GM18505 (cell line): ENCODE data around the gene MECR.

ENCODE experiments used
- ATAC-seq: cut with Tn5 transposase; IDR thresholded peaks from one replicate; pipeline ENCODE4 v1.9.1; 2021; ENCODE audit not compliant: unreplicated experiment
- POLR2A ChIP-seq: IDR thresholded peaks from 4 replicates; pipeline ENCODE4 v1.6.1; 2011; ENCODE audit warnings: borderline replicate concordance; ENCODE audit not compliant: insufficient read depth, insufficient read length; ENCODE audit errors: extremely low read depth

MECR gene, protein sequence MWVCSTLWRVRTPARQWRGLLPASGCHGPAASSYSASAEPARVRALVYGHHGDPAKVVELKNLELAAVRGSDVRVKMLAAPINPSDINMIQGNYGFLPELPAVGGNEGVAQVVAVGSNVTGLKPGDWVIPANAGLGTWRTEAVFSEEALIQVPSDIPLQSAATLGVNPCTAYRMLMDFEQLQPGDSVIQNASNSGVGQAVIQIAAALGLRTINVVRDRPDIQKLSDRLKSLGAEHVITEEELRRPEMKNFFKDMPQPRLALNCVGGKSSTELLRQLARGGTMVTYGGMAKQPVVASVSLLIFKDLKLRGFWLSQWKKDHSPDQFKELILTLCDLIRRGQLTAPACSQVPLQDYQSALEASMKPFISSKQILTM

GRCh38 chr1:29230553-29231378 lies at the start of gene MECR:
MECR (minus strand) TSS chr1:29230934; CDS start chr1:29230906, 28 bp downstream.
- peak; percentile 94 for ATAC-seq
- peak; percentile 86 for TF ChIP-seq POLR2A

- no peak for TF ChIP-seq POLR2A
- ATAC-seq, result no peak
Observed at GRCh38 chr1:29279951-29280391, 49.2 kb upstream of the MECR start.

GRCh38 chr1:29279406-29279805 lies 48.7 kb upstream of the MECR start:
- no peak for TF ChIP-seq POLR2A
- no peak for ATAC-seq

DNA sequence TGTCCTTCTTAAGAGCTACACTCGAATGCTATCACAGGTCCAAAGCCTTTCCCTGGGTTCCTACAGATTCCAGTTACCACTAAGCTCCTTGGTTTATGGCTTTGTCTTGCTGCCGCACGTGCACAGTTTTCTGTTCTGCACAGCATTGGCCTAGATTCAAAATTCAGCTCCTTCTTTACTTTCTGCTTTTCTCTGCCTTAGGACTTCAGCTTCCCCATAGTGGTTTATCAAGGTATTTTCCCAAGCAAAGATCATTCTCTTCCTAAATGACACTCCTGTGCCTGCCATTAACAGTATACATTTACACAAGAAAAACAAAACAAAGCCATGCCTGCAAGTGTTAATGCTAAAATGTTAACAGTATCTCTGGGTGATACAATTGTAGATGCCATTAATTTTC lies 47.4 kb upstream of the MECR start:
- TF ChIP-seq POLR2A, result no peak
- ATAC-seq, result no peak

- ATAC-seq, result no peak
- TF ChIP-seq POLR2A, result no peak
Observed at GRCh38 chr1:29275435-29275834, 44.7 kb upstream of the MECR start.

DNA sequence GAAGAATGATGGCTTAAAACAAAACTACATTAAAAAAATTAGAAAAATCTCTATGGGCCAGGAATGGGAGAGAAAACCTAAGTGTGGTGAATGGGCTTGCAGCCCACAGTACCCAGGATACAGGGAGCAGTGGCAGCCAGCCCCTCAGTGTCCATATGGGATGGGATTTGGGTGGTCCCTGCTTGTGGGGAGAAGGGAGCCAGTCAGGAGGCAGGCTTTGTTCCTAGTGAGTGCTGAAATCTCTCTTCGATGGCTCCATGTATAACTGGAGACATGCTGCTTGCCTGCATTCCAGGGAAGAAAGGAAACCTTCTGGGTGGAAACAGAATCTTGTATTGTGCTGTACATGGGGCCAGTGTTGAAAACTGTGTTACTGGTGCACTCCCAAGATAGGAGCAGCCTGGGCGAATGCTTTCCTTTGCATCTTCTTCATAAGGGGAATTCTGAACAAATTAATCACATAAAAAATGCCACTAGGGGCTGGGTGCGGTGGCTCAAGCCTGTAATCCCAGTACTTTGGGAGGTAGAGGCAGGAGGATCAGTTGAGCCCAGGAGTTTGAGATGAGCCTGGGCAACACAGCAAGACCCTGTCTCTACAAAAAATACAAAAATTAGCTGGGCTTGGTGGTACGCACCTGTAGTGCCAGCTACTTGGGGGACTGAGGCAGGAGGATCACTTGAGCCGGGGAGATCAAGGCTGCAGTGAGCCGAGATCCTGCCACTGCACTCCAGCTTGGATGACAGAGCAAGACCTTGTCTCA lies 41.6 kb upstream of the MECR start:
- no peak for TF ChIP-seq POLR2A
- ATAC-seq, result no peak

GRCh38 chr1:29271724-29272123 lies 41.0 kb upstream of the MECR start:
- no peak for TF ChIP-seq POLR2A
- no peak for ATAC-seq

- no peak for ATAC-seq
- no peak for TF ChIP-seq POLR2A
Observed at GRCh38 chr1:29270929-29271521, 40.3 kb upstream of the MECR start.

GRCh38 chr1:29269382-29269781 lies 38.6 kb upstream of the MECR start:
- no peak for ATAC-seq
- TF ChIP-seq POLR2A, result no peak

- TF ChIP-seq POLR2A, result no peak
- no peak for ATAC-seq
Observed at GRCh38 chr1:29267321-29268070, 36.8 kb upstream of the MECR start.

DNA sequence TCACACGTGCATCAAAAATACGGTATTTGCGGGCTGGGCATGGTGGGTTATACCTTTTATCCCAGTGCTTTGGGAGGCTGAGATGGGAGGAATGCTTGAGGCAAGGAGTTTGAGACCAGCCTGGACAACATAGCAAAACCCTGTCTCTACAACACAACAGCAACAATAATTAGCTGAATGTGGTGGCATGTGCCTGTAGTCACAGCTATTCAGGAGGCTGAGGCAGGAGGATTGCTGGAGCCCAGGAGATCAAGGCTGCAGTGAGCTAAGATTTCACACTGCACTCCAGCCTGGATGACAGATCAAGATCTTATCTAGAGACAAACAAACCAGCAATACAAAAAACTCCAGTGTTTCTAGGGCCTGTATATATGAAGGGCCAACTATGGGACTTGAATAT lies 36.2 kb upstream of the MECR start:
- TF ChIP-seq POLR2A, result no peak
- ATAC-seq, result no peak

- no peak for ATAC-seq
- TF ChIP-seq POLR2A, result no peak
Observed at GRCh38 chr1:29264773-29265389, 34.1 kb upstream of the MECR start.

DNA sequence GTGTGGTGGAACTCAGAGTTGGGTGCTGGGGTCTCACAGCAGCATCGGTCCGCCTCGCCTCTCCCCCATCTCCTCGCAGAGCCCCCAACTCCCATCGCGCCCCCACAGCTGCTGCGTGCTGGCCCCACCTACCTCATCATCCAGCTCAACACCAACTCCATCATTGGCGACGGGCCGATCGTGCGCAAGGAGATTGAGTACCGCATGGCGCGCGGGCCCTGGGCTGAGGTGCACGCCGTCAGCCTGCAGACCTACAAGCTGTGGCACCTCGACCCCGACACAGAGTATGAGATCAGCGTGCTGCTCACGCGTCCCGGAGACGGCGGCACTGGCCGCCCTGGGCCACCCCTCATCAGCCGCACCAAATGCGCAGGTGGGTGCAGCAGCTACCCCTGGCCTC lies 29.8 kb upstream of the MECR start:
- ATAC-seq, result no peak
- TF ChIP-seq POLR2A, result no peak
